Thymus (tissue), 11 donors: ENCODE results near the gene ARHGDIG. TPM values are rescaled to one million over a fixed set of nuclear protein-coding genes. Genes with fewer than 3 reads are reported as not detected.

ENCODE experiments used
- DNase-seq, 9 donors: peaks; one replicate each; pipeline ENCODE4 v3.0.0-alpha.2; 2013; ENCODE audit warnings: low spot score in 9 of 9, low read depth in 6 of 9, missing footprints in 1 of 9
- H3K27ac ChIP-seq, 2 donors: one replicate each; pipeline ENCODE4 v1.5.1; 2013; ENCODE audit warnings: control low read depth in 1 of 2, low read depth in 1 of 2, low read length in 1 of 2, mild to moderate bottlenecking in 1 of 2, moderate library complexity in 1 of 2
- H3K27me3 ChIP-seq, 2 donors: one replicate each; pipeline ENCODE4 v1.5.1; 2013; ENCODE audit warnings: low read length in 1 of 2; ENCODE audit not compliant: control insufficient read depth in 2 of 2, insufficient read depth in 1 of 2
- H3K36me3 ChIP-seq, 2 donors: one replicate each; pipeline ENCODE4 v1.5.1; 2013; ENCODE audit warnings: low read length in 1 of 2, mild to moderate bottlenecking in 1 of 2, moderate library complexity in 1 of 2; ENCODE audit not compliant: control insufficient read depth in 2 of 2, insufficient read depth in 2 of 2
- H3K4me1 ChIP-seq, 2 donors: one replicate each; pipeline ENCODE4 v1.5.1; 2013; ENCODE audit warnings: low read length in 2 of 2; ENCODE audit not compliant: control insufficient read depth in 2 of 2, insufficient read depth in 2 of 2
- H3K4me3 ChIP-seq, 2 donors: one replicate each; pipeline ENCODE4 v1.5.1; 2013; ENCODE audit warnings: low read length in 2 of 2, control low read depth in 1 of 2, mild to moderate bottlenecking in 1 of 2
- H3K9me3 ChIP-seq, 2 donors: one replicate each; pipeline ENCODE4 v1.5.1; 2013; ENCODE audit warnings: low read length in 1 of 2, mild to moderate bottlenecking in 1 of 2; ENCODE audit not compliant: control insufficient read depth in 2 of 2, insufficient read depth in 1 of 2
- WGBS: extraction: QIAGEN DNeasy Blood & Tissue Kit; methylation state at CpG from one replicate; pipeline ENCODE4 v1.1.7; 2013; 5-methylcytosine and 5-hydroxymethylcytosine counted together
- polyA plus RNA-seq: library from polyadenylated mRNA; stranded (reverse); fragments of 200-250 nt; gene quantifications from one replicate; pipeline ENCODE4 v1.2.3, GENCODE V29; 2013
- total RNA-seq: library from RNA; stranded (reverse); fragments of 120-200 nt; gene quantifications from one replicate; pipeline ENCODE4 v1.2.4, GENCODE V29; 2013
- donor health status: healthy.

ARHGDIG gene
- total and polyA plus RNA-seq, 2 donors, result 0.09 to 0.52 TPM

DNA sequence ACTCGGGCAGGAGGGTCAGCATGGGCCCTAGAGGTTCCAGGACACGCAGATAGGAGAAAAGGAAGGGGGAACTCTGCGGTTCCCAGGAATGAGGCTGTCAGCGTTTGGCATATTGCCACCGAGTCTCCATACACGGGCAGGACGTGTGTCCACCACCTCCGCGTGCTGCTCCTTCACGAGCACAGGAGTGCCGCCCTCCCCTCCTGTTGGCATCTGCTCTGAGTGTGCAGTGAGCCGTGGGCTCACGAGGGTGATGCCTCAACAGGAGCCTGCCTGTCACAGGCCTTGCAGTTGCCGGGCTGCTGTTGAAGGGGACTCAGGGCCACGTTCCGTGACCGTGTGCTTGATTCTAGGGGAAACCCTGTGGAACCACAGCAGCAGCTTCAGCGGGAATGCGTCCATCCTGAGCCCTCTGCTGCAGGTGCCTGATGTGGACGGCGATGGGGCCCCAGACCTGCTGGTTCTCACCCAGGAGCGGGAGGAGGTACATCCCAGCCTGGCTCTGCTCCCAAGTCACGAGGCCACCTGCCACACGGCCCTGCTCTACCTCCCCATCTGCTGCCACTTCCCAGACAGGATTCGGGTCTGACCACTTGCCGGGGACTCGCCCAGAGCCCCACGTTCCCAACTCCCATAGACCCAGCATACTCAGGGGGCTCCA lies 19.2 kb upstream of the ARHGDIG start:
- no peaks in the 10 kb centered on the region for H3K27me3 ChIP-seq
- DNase-seq, result no peak
- H3K4me3 ChIP-seq, result no peak overlapping the region
- no peaks in the 10 kb centered on the region for H3K4me1 ChIP-seq
- no peak overlapping the region for H3K27ac ChIP-seq
- H3K36me3 ChIP-seq, result peaks cover 37 to 63% of the 10 kb centered on the region in 2 donors
- 92% methylated on average over 28 of the region's 28 CpGs for WGBS
- no peaks in the 10 kb centered on the region for H3K9me3 ChIP-seq

DNA sequence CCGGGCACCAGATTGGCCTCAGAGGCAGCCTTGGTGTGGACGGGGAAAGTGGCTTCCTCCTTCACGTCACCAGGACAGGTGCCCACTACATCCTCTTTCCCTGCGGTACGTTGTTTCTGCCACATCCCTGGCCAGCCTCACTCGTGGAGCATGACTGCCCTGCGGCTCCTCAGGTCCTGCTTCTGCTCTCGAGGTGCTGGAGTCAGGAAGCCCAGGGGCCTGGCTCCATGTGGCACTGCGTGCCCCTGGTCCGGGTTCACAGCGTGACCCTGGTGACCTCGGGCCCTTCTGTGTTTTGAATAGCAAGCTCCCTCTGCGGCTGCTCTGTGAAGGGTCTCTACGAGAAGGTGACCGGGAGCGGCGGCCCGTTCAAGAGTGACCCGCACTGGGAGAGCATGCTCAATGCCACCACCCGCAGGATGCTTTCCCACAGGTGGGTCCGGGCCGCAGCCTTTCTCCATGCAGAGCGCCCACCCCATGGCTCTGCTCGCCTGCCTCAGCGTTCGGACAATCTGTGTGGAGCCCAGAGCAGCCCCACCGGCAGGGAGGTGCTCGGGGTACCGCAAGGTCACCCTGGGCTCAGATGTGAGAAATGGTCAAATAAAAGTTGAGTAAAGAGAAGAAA lies 18.2 kb upstream of the ARHGDIG start:
- no peaks in the 10 kb centered on the region for H3K9me3 ChIP-seq
- H3K27me3 ChIP-seq, result no peaks in the 10 kb centered on the region
- 99% methylated on average over 29 of the region's 29 CpGs for WGBS
- no peaks in the 10 kb centered on the region for H3K4me1 ChIP-seq
- no peak overlapping the region for H3K4me3 ChIP-seq
- DNase-seq, result no peak
- no peak overlapping the region for H3K27ac ChIP-seq
- H3K36me3 ChIP-seq, result peaks cover 37 to 59% of the 10 kb centered on the region in 2 donors

DNA sequence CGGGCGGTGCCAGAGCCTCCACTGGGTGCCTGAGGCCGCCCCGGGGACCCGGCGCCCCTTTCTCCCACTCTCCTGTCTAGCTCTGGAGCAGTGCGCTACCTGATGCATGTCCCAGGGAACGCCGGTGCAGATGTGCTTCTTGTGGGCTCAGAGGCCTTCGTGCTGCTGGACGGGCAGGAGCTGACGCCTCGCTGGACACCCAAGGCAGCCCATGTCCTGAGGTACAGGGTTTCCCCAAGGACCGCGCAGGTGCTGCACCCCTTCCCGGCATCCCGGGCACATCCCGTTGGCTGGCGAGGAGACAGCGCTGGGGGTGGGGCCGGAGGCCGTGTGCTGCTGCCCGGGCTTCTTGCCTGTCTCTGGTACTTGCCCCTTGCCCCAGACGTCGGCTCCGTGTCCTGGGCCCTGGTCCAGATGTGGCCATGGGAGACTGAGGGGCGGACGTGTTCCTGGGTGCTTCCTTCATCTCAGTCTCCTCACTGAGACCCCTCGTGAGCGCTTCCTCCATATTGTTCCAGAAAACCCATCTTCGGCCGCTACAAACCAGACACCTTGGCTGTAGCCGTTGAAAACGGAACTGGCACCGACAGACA lies 17.1 kb upstream of the ARHGDIG start:
- 98% methylated on average over 35 of the region's 35 CpGs for WGBS
- no peak overlapping the region for H3K4me3 ChIP-seq
- H3K36me3 ChIP-seq, result peaks cover 37 to 59% of the 10 kb centered on the region in 2 donors
- no peaks in the 10 kb centered on the region for H3K9me3 ChIP-seq
- no peak for DNase-seq
- H3K27ac ChIP-seq, result no peak overlapping the region
- no peaks in the 10 kb centered on the region for H3K4me1 ChIP-seq
- no peaks in the 10 kb centered on the region for H3K27me3 ChIP-seq

DNA sequence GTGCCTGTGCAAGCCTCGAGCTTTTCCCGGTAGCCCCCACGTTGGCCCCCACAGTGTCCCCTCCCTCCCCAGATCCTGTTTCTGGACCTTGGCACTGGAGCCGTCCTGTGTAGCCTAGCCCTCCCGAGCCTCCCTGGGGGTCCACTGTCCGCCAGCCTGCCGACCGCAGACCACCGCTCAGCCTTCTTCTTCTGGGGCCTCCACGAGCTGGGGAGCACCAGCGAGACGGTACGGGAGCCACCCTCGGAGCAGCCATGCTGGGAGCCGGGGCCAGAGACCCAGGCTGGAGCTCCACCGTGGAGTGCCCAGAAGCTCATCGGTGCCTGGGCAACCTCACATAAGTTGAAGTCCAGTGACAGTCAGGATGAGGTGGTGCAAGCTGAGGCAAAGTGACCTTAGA lies 16.4 kb upstream of the ARHGDIG start:
- Histone ChIP-seq H3K36me3 (peaks cover 37 to 59% of the 10 kb centered on the region in 2 donors), H3K9me3 (peaks cover 0 to 1% of the 10 kb centered on the region in 2 donors)
- DNase-seq, result no peak

DNA sequence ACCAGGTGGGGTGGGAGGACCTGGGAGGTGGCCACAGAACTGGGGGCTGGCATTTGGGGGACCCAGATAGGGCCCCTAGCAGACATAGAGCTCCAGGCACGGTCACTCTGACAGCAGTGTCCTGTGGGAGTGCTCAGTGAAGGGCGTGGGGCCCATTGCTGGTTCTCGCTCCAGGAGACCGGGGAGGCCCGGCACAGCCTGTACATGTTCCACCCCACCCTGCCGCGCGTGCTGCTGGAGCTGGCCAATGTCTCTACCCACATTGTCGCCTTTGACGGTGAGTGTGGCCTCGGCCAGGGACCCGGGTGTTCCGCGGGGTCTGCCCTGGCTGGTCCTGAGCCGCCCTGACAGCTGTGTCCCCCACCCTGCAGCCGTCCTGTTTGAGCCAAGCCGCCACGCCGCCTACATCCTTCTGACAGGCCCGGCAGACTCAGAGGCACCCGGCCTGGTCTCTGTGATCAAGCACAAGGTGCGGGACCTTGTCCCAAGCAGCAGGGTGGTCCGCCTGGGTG lies 15.9 kb upstream of the ARHGDIG start:
- Histone ChIP-seq H3K36me3 (peaks cover 36 to 55% of the 10 kb centered on the region in 2 donors), H3K4me1 (no peaks in the 10 kb centered on the region), H3K27me3 (peaks cover 0 to 1% of the 10 kb centered on the region in 2 donors), H3K27ac (no peak overlapping the region), H3K4me3 (no peak overlapping the region), H3K9me3 (peaks cover 0 to 1% of the 10 kb centered on the region in 2 donors)
- WGBS, result 97% methylated on average over 23 of the region's 23 CpGs
- no peak for DNase-seq

More for the DNA sequence above, 16.4 kb upstream of the ARHGDIG start:
- Histone ChIP-seq H3K4me1 (no peaks in the 10 kb centered on the region), H3K27me3 (no peaks in the 10 kb centered on the region), H3K4me3 (no peak overlapping the region), H3K27ac (no peak overlapping the region)
- 98% methylated on average over 17 of the region's 17 CpGs for WGBS

DNA sequence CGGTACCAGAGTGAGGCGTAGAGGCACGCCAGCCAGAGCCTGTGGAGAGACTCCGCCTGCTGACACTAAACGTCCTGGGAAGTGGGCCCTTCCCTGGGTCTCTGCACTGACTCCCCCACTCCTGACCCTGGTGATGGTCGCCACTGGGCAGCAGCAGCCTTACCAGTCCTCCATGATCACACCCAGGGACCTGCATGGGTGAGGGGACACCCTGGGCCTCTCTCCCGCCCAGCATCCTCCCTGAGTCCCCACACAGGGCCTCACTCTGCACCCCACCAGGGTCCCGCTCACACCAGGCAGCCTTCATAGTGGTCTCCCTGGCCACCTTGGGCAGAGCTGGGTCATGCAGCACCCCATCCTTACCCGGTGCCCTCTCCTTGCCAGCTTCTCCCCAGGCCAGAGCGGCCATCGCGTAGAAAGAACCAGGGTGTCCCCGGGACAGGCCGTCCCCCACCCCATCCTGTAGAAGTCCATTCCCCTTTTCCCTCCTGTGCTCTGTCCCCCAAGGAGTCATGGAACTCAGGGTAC lies 15.3 kb upstream of the ARHGDIG start:
- Histone ChIP-seq H3K27me3 (peaks cover 0 to 4% of the 10 kb centered on the region in 2 donors), H3K4me1 (no peaks in the 10 kb centered on the region), H3K9me3 (peaks cover 0 to 1% of the 10 kb centered on the region in 2 donors), H3K4me3 (no peak overlapping the region), H3K27ac (no peak overlapping the region), H3K36me3 (peaks cover 30 to 50% of the 10 kb centered on the region in 2 donors)
- no peak for DNase-seq
- 93% methylated on average over 14 of the region's 14 CpGs for WGBS

DNA sequence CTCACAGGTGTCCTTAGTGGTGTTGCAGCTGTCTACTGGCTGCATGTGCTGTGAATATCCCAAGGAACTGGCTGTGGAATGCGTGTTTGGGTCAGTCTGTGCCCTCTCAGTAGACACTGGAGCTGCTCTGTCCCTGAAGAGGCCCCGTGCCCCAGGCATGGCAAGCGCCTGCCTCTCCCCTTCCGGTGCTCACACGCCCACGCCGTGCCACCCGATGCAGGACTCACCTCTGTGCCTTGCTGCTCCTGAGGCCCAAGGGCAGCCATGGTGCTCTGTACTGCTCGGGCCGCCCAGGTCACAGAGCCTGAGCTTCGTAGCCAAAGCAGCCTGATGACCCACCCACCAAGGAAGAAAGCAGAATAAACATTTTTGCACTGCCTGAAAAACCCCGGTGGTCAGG lies 14.7 kb upstream of the ARHGDIG start:
- DNase-seq, result no peak
- H3K36me3 ChIP-seq, result peaks cover 25 to 44% of the 10 kb centered on the region in 2 donors
- H3K4me3 ChIP-seq, result no peak overlapping the region
- no peak overlapping the region for H3K27ac ChIP-seq
- H3K4me1 ChIP-seq, result no peaks in the 10 kb centered on the region
- 90% methylated on average over 12 of the region's 12 CpGs for WGBS
- peaks cover 0 to 4% of the 10 kb centered on the region in 2 donors for H3K27me3 ChIP-seq
- H3K9me3 ChIP-seq, result peaks cover 0 to 1% of the 10 kb centered on the region in 2 donors

DNA sequence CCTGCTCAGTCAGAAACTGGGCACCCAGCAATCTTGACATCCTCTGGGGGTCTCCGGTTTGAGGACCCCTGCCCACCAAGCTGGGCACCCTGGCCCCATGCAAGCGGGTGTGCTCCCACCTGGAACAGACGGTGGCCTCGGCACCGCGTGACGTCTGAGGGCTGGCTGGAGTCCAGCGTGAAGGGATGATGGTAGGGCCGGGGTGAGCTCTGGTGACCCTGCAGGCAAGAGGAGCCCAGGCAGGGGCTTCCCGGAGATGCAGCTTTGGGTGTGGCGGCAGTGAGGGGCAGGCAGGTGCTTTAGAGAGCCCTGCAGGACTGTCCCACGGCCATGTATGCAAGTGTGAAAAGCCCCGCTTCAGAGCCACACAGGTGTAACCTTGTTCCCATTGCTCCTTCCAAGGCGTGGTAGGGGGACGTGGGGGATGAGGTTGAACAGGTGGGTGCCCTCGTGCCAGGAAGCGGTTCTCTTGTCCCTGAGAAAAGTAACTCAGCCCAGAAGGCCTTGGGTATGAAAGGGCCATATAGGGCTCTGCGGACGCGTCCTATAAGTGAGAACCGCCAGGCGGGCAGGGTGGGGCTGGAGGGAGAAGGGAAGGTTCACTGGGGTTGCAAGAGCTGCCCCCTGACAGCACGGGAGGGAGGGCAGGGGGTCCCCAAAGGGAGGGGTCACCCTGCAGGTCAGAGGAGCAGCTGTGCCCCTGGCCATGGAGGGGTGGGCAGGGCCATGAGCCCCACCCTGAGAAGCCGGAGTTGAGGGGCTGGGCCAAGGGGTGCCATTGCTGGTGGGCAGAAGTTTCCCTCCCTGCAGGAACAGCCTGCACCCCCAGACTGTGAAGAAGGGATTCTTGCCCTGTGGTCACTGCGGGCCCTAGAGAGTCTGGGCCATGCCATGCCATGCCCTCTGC lies 13.9 kb upstream of the ARHGDIG start:
- Histone ChIP-seq H3K4me1 (no peaks in the 10 kb centered on the region), H3K36me3 (peaks cover 21 to 39% of the 10 kb centered on the region in 2 donors), H3K27me3 (peaks cover 0 to 10% of the 10 kb centered on the region in 2 donors), H3K27ac (no peak overlapping the region), H3K9me3 (peaks cover 0 to 1% of the 10 kb centered on the region in 2 donors), H3K4me3 (no peak overlapping the region)
- no peak for DNase-seq
- 92% methylated on average over 25 of the region's 25 CpGs for whole genome bisulfite sequencing
